Liver (tissue), 9 donors: Measurements from ENCODE around the gene COL4A4. TPM values are rescaled to one million over a fixed set of nuclear protein-coding genes. Genes with fewer than 3 reads are reported as not detected.

Source experiments
- DNase-seq: peaks from one replicate; pipeline ENCODE4 v3.0.0-alpha.2; 2017; ENCODE audit warnings: low spot score
- H3K27ac ChIP-seq, 2 donors: one replicate each; pipeline ENCODE4 v1.7.0; 2013; ENCODE audit warnings: inconsistent platforms in 2 of 2, low read length in 2 of 2, control low read depth in 1 of 2, low read depth in 1 of 2, mild to moderate bottlenecking in 1 of 2
- H3K27me3 ChIP-seq, 4 donors: one replicate each; pipeline versions ENCODE4 v1.6.1 to v1.7.0; 2013; ENCODE audit warnings: low read length in 3 of 4, inconsistent platforms in 1 of 4, mild to moderate bottlenecking in 1 of 4, moderate library complexity in 1 of 4; ENCODE audit not compliant: control insufficient read depth in 4 of 4, insufficient read depth in 4 of 4
- H3K36me3 ChIP-seq, 4 donors: one replicate each; pipeline versions ENCODE4 v1.6.1 to v1.7.0; 2013; ENCODE audit warnings: low read length in 3 of 4, mild to moderate bottlenecking in 3 of 4, low read depth in 1 of 4, moderate library complexity in 1 of 4; ENCODE audit not compliant: control insufficient read depth in 4 of 4, insufficient read depth in 3 of 4
- H3K4me1 ChIP-seq, 4 donors: one replicate each; pipeline versions ENCODE4 v1.6.1 to v1.7.0; 2013; ENCODE audit warnings: low read length in 3 of 4, mild to moderate bottlenecking in 3 of 4, moderate library complexity in 1 of 4; ENCODE audit not compliant: control insufficient read depth in 4 of 4, insufficient read depth in 4 of 4
- H3K4me3 ChIP-seq, 3 donors: one replicate each; pipeline versions ENCODE4 v1.6.1 to v1.7.0; 2013; ENCODE audit warnings: low read length in 3 of 3, control low read depth in 1 of 3, low read depth in 1 of 3, mild to moderate bottlenecking in 1 of 3
- H3K9ac ChIP-seq, 2 donors: one replicate each; pipeline ENCODE4 v1.7.0; 2013; ENCODE audit warnings: low read length in 2 of 2, mild to moderate bottlenecking in 2 of 2, moderate library complexity in 2 of 2, control low read depth in 1 of 2, low read depth in 1 of 2
- H3K9me3 ChIP-seq, 4 donors: one replicate each; pipeline versions ENCODE4 v1.6.1 to v1.7.0; 2013; ENCODE audit warnings: low read length in 3 of 4; ENCODE audit not compliant: control insufficient read depth in 4 of 4
- ATF3 ChIP-seq: IDR thresholded peaks from 2 replicates; pipeline ENCODE4 v1.6.1; 2016; ENCODE audit warnings: antibody characterized with exemption
- EGR1 ChIP-seq, 2 donors: IDR thresholded peaks; 2 replicates each; pipeline ENCODE4 v1.6.1; 2016 to 2018; ENCODE audit warnings: antibody characterized with exemption in 2 of 2, low read depth in 2 of 2
- GABPA ChIP-seq, 2 donors: IDR thresholded peaks in 1 of 2; conservative IDR thresholded peaks in 1 of 2; 2 replicates each; pipeline ENCODE4 v1.6.1; 2016; ENCODE audit warnings: antibody characterized with exemption in 2 of 2, mild to moderate bottlenecking in 1 of 2, moderate library complexity in 1 of 2
- HNF4G ChIP-seq: IDR thresholded peaks from 2 replicates; pipeline ENCODE4 v1.6.1; 2016; ENCODE audit warnings: antibody characterized with exemption
- MAX ChIP-seq: IDR thresholded peaks from 2 replicates; pipeline ENCODE4 v1.6.1; 2016; ENCODE audit warnings: antibody characterized with exemption
- NR2F2 ChIP-seq: IDR thresholded peaks from 2 replicates; pipeline ENCODE4 v1.6.1; 2016; ENCODE audit warnings: antibody characterized with exemption
- RAD21 ChIP-seq, 2 donors: IDR thresholded peaks; 2 replicates each; pipeline ENCODE4 v1.6.1; 2016; ENCODE audit warnings: antibody characterized with exemption in 2 of 2, mild to moderate bottlenecking in 2 of 2
- TAF1 ChIP-seq: conservative IDR thresholded peaks from 2 replicates; pipeline ENCODE4 v1.6.1; 2016; ENCODE audit warnings: antibody characterized with exemption, mild to moderate bottlenecking
- YY1 ChIP-seq: IDR thresholded peaks from 2 replicates; pipeline ENCODE4 v1.6.1; 2016; ENCODE audit warnings: antibody characterized with exemption, mild to moderate bottlenecking
- WGBS: extraction: QIAGEN DNeasy Blood & Tissue Kit; methylation state at CpG from one replicate; pipeline ENCODE4 v1.1.7; 2013; 5-methylcytosine and 5-hydroxymethylcytosine counted together
- polyA plus RNA-seq, 2 donors: library from polyadenylated mRNA; stranded (reverse) in 1 of 2; unstranded in 1 of 2; fragments of 200-250 nt in 1 of 2; fragments of >200 nt in 1 of 2; fragmentation: Nextera tagmentation in 1 of 2; extraction: Ambion mirVana in 1 of 2; gene quantifications; one replicate each; pipeline versions ENCODE4 v1.2.1 to v1.2.3, GENCODE V29; 2013 to 2015
- total RNA-seq, 2 donors: library from RNA; depleted of rRNA; stranded (reverse); fragments of >200 nt; gene quantifications; one replicate each; pipeline ENCODE4 v1.2.3, GENCODE V29; 2014
- TF ChIP-seq, protein P1 (sequence below): fragments of 150-350 bp; IDR thresholded peaks from 2 replicates; pipeline ENCODE4 v1.5.1; 2017; ENCODE audit warnings: improper control_type of control experiment, low read depth, low read length; ENCODE audit not compliant: missing input control
- TF ChIP-seq, protein P2 (sequence below): IDR thresholded peaks from 2 replicates; pipeline ENCODE4 v1.6.1; 2016; ENCODE audit warnings: antibody characterized with exemption, mild to moderate bottlenecking
- donor health status: healthy.
- donor health status: healthy.
- donor health status: healthy.
- donor health status: healthy.
- donor health status: healthy.

COL4A4 gene
- total and polyA plus RNA-seq, 4 donors = 0.14 to 3.8 (median 0.82) TPM

GRCh38 chr2:227147023-227147422, 17.0 kb downstream of the COL4A4 start:
- WGBS = 83% methylated on average over 3 of the region's 3 CpGs
- TF ChIP-seq HNF4G (no peak), EGR1 (IDR thresholded peaks at IDR 0.05; ENCODE audit: low read depth in 2 of 2) (no peak), YY1 (no peak)
- TF ChIP-seq, protein P1, sequence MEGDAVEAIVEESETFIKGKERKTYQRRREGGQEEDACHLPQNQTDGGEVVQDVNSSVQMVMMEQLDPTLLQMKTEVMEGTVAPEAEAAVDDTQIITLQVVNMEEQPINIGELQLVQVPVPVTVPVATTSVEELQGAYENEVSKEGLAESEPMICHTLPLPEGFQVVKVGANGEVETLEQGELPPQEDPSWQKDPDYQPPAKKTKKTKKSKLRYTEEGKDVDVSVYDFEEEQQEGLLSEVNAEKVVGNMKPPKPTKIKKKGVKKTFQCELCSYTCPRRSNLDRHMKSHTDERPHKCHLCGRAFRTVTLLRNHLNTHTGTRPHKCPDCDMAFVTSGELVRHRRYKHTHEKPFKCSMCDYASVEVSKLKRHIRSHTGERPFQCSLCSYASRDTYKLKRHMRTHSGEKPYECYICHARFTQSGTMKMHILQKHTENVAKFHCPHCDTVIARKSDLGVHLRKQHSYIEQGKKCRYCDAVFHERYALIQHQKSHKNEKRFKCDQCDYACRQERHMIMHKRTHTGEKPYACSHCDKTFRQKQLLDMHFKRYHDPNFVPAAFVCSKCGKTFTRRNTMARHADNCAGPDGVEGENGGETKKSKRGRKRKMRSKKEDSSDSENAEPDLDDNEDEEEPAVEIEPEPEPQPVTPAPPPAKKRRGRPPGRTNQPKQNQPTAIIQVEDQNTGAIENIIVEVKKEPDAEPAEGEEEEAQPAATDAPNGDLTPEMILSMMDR = no peak
- no peaks in the 10 kb centered on the region for H3K27me3 ChIP-seq

GRCh38 chr2:227146456-227146855, 17.5 kb downstream of the COL4A4 start:
- Histone ChIP-seq H3K9me3 (peaks cover 0 to 4% (median 0%) of the 10 kb centered on the region in 4 donors), H3K9ac (no peak overlapping the region), H3K4me3 (no peak overlapping the region), H3K36me3 (peaks cover 0 to 2% (median 0%) of the 10 kb centered on the region in 4 donors), H3K27ac (no peak overlapping the region), H3K27me3 (no peaks in the 10 kb centered on the region), H3K4me1 (no peaks in the 10 kb centered on the region)
- 83% methylated on average over 6 of the region's 6 CpGs for WGBS
- TF ChIP-seq TAF1 (no peak), ATF3 (no peak), RAD21 (IDR thresholded peaks at IDR 0.05) (no peak), GABPA (IDR thresholded peaks at IDR 0.05 in 1 of 2, conservative IDR thresholded peaks at IDR 0.05 in 1 of 2) (no peak), NR2F2 (no peak), MAX (no peak)
- TF ChIP-seq, protein P2, sequence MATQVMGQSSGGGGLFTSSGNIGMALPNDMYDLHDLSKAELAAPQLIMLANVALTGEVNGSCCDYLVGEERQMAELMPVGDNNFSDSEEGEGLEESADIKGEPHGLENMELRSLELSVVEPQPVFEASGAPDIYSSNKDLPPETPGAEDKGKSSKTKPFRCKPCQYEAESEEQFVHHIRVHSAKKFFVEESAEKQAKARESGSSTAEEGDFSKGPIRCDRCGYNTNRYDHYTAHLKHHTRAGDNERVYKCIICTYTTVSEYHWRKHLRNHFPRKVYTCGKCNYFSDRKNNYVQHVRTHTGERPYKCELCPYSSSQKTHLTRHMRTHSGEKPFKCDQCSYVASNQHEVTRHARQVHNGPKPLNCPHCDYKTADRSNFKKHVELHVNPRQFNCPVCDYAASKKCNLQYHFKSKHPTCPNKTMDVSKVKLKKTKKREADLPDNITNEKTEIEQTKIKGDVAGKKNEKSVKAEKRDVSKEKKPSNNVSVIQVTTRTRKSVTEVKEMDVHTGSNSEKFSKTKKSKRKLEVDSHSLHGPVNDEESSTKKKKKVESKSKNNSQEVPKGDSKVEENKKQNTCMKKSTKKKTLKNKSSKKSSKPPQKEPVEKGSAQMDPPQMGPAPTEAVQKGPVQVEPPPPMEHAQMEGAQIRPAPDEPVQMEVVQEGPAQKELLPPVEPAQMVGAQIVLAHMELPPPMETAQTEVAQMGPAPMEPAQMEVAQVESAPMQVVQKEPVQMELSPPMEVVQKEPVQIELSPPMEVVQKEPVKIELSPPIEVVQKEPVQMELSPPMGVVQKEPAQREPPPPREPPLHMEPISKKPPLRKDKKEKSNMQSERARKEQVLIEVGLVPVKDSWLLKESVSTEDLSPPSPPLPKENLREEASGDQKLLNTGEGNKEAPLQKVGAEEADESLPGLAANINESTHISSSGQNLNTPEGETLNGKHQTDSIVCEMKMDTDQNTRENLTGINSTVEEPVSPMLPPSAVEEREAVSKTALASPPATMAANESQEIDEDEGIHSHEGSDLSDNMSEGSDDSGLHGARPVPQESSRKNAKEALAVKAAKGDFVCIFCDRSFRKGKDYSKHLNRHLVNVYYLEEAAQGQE = no peak
- DNase-seq = no peak

More at GRCh38 chr2:227147023-227147422, 17.0 kb downstream of the COL4A4 start:
- Histone ChIP-seq H3K27ac (no peak overlapping the region), H3K4me3 (no peak overlapping the region), H3K4me1 (no peaks in the 10 kb centered on the region), H3K9me3 (peaks cover 0 to 4% (median 0%) of the 10 kb centered on the region in 4 donors), H3K9ac (no peak overlapping the region), H3K36me3 (peaks cover 0 to under 1% (median 0%) of the 10 kb centered on the region in 4 donors)
- DNase-seq = no peak

GRCh38 chr2:227143895-227144294, 20.1 kb downstream of the COL4A4 start:
- TF ChIP-seq, protein P2 = no peak
- TF ChIP-seq EGR1 (IDR thresholded peaks at IDR 0.05; ENCODE audit: low read depth in 2 of 2) (no peak), HNF4G (no peak)
- no peak overlapping the region for H3K9ac ChIP-seq
- H3K9me3 ChIP-seq = peaks cover 0 to 4% (median 0%) of the 10 kb centered on the region in 4 donors
- H3K4me3 ChIP-seq = no peak overlapping the region
- no peaks in the 10 kb centered on the region for H3K4me1 ChIP-seq
- H3K36me3 ChIP-seq = peaks cover 0 to 2% (median 0%) of the 10 kb centered on the region in 4 donors
- no peak overlapping the region for H3K27ac ChIP-seq
- DNase-seq = no peak
- H3K27me3 ChIP-seq = no peaks in the 10 kb centered on the region
- 47% methylated on average over 1 of the region's 1 CpG for WGBS
